Skeletal muscle tissue (tissue), 4 donors: Measurements from ENCODE around the gene NLRC5. TPM values are rescaled to one million over a fixed set of nuclear protein-coding genes. Genes with fewer than 3 reads are reported as not detected.

Source experiments
- H3K27ac ChIP-seq: one replicate; pipeline ENCODE4 v1.7.0; 2013; ENCODE audit warnings: mild to moderate bottlenecking, low read depth, low read length, inconsistent platforms
- H3K27me3 ChIP-seq, 3 donors: one replicate each; pipeline ENCODE4 v1.7.0; 2013; ENCODE audit warnings: low read length in 3 of 3; ENCODE audit not compliant: control insufficient read depth in 3 of 3, insufficient read depth in 3 of 3
- H3K36me3 ChIP-seq, 3 donors: one replicate each; pipeline ENCODE4 v1.7.0; 2013; ENCODE audit warnings: low read length in 3 of 3; ENCODE audit not compliant: control insufficient read depth in 3 of 3, insufficient read depth in 3 of 3
- H3K4me1 ChIP-seq, 3 donors: one replicate each; pipeline ENCODE4 v1.7.0; 2013; ENCODE audit warnings: low read length in 3 of 3, mild to moderate bottlenecking in 3 of 3; ENCODE audit not compliant: control insufficient read depth in 3 of 3, insufficient read depth in 3 of 3
- H3K4me3 ChIP-seq, 3 donors: one replicate each; pipeline ENCODE4 v1.7.0; 2013; ENCODE audit warnings: low read length in 3 of 3
- H3K9ac ChIP-seq, 3 donors: one replicate each; pipeline ENCODE4 v1.7.0; 2013; ENCODE audit warnings: low read length in 3 of 3, mild to moderate bottlenecking in 3 of 3, moderate library complexity in 2 of 3, low read depth in 1 of 3
- H3K9me3 ChIP-seq, 3 donors: one replicate each; pipeline ENCODE4 v1.7.0; 2013; ENCODE audit warnings: low read length in 3 of 3; ENCODE audit not compliant: control insufficient read depth in 3 of 3
- total RNA-seq: library from RNA; depleted of rRNA; stranded (reverse); fragments of >200 nt; gene quantifications from one replicate; pipeline ENCODE4 v1.2.3, GENCODE V29; 2014
- donor health status: Osteomylitis.

The NLRC5 gene
- total RNA-seq, 1 donor from 2014 or later: 5.7 TPM

GRCh38 chr16:57051696-57052228 is 62.4 kb downstream of the NLRC5 start:
- peaks cover 0 to 17% (median 2%) of the 10 kb centered on the region in 3 donors for H3K36me3 ChIP-seq
- H3K4me1 ChIP-seq: no peaks in the 10 kb centered on the region

GRCh38 chr16:57053206-57053605 is 63.8 kb downstream of the NLRC5 start:
- no peak overlapping the region for H3K9ac ChIP-seq
- no peak overlapping the region for H3K4me3 ChIP-seq
- no peak overlapping the region for H3K27ac ChIP-seq
- H3K27me3 ChIP-seq: no peaks in the 10 kb centered on the region
- peaks cover 2 to 21% (median 3%) of the 10 kb centered on the region in 3 donors for H3K36me3 ChIP-seq
- no peaks in the 10 kb centered on the region for H3K9me3 ChIP-seq
- no peaks in the 10 kb centered on the region for H3K4me1 ChIP-seq

More at GRCh38 chr16:57051696-57052228, 62.4 kb downstream of the NLRC5 start:
- no peak overlapping the region for H3K27ac ChIP-seq
- H3K9me3 ChIP-seq: no peaks in the 10 kb centered on the region
- H3K4me3 ChIP-seq: no peak overlapping the region
- H3K27me3 ChIP-seq: no peaks in the 10 kb centered on the region
- H3K9ac ChIP-seq: no peak overlapping the region

GRCh38 chr16:57054338-57054737 is 65.0 kb downstream of the NLRC5 start:
- Histone ChIP-seq H3K27ac (no peak overlapping the region), H3K4me3 (no peak overlapping the region), H3K36me3 (peaks cover 2 to 21% (median 5%) of the 10 kb centered on the region in 3 donors), H3K4me1 (no peaks in the 10 kb centered on the region), H3K27me3 (no peaks in the 10 kb centered on the region), H3K9me3 (no peaks in the 10 kb centered on the region), H3K9ac (no peak overlapping the region)

- Histone ChIP-seq H3K27ac (no peak overlapping the region), H3K4me1 (no peaks in the 10 kb centered on the region), H3K9me3 (no peaks in the 10 kb centered on the region), H3K36me3 (peaks cover 2 to 19% (median 5%) of the 10 kb centered on the region in 3 donors), H3K27me3 (no peaks in the 10 kb centered on the region), H3K9ac (no peak overlapping the region), H3K4me3 (no peak overlapping the region)
Observed at GRCh38 chr16:57054771-57055170, 65.4 kb downstream of the NLRC5 start.

GRCh38 chr16:57055671-57056070 is 66.3 kb downstream of the NLRC5 start:
- Histone ChIP-seq H3K27ac (no peak overlapping the region), H3K36me3 (peaks cover 2 to 22% (median 5%) of the 10 kb centered on the region in 3 donors), H3K9ac (no peak overlapping the region), H3K9me3 (no peaks in the 10 kb centered on the region), H3K4me3 (no peak overlapping the region), H3K27me3 (no peaks in the 10 kb centered on the region), H3K4me1 (peaks cover 0 to 7% (median 6%) of the 10 kb centered on the region in 3 donors)

- Histone ChIP-seq H3K27ac (no peak overlapping the region), H3K4me1 (peaks cover 8 to 24% (median 22%) of the 10 kb centered on the region in 3 donors), H3K27me3 (no peaks in the 10 kb centered on the region), H3K36me3 (peaks cover 2 to 20% (median 5%) of the 10 kb centered on the region in 3 donors), H3K9ac (no peak overlapping the region), H3K4me3 (no peak overlapping the region), H3K9me3 (no peaks in the 10 kb centered on the region)
Observed at GRCh38 chr16:57058291-57058861, 69.0 kb downstream of the NLRC5 start.

- Histone ChIP-seq H3K4me1 (peaks cover 8 to 24% (median 22%) of the 10 kb centered on the region in 3 donors), H3K36me3 (peaks cover 0 to 13% (median 5%) of the 10 kb centered on the region in 3 donors), H3K27me3 (no peaks in the 10 kb centered on the region), H3K27ac (peak overlapping the region; percentile 88), H3K9ac (peak overlapping the region in 2 of 3 donors; percentile 60 to 79), H3K9me3 (no peaks in the 10 kb centered on the region), H3K4me3 (peak overlapping the region in 2 of 3 donors; percentile 52 to 72)
Observed at GRCh38 chr16:57060323-57061083, 71.1 kb downstream of the NLRC5 start.

- H3K27me3 ChIP-seq: no peaks in the 10 kb centered on the region
- peak overlapping the region in 2 of 3 donors; percentile 52 to 72 for H3K4me3 ChIP-seq
- H3K9me3 ChIP-seq: no peaks in the 10 kb centered on the region
- H3K4me1 ChIP-seq: peaks cover 8 to 24% (median 22%) of the 10 kb centered on the region in 3 donors
- peak overlapping the region; percentile 88 for H3K27ac ChIP-seq
- H3K9ac ChIP-seq: peak overlapping the region; percentile 3 to 79 (median 60)
- peaks cover 0 to 8% (median 5%) of the 10 kb centered on the region in 3 donors for H3K36me3 ChIP-seq
Observed at GRCh38 chr16:57061084-57061905, 71.9 kb downstream of the NLRC5 start.

- Histone ChIP-seq H3K9ac (peak overlapping the region in 2 of 3 donors; percentile 42 to 60), H3K27me3 (no peaks in the 10 kb centered on the region), H3K27ac (peak overlapping the region; percentile 88), H3K36me3 (peaks cover 0 to 8% (median 5%) of the 10 kb centered on the region in 3 donors), H3K4me3 (no peak overlapping the region), H3K9me3 (no peaks in the 10 kb centered on the region), H3K4me1 (peaks cover 8 to 24% (median 22%) of the 10 kb centered on the region in 3 donors)
Observed at GRCh38 chr16:57062329-57062728, 73.0 kb downstream of the NLRC5 start.
